Measurements from ENCODE around the gene KLHL17. TPM values are rescaled to one million over a fixed set of nuclear protein-coding genes. Genes with fewer than 3 reads are reported as not detected.

The KLHL17 gene
- total and polyA plus RNA-seq, 9 of the 15 experiments (the other 6 are each of a cell fraction or from before 2014, with no cell fraction given): 0.14 to 84.8 (median 13.0) TPM

GRCh38 chr1:958823-959730 is 1.3 kb upstream of the KLHL17 start, which contains the start of gene NOC2L (continued):
- TF ChIP-seq THRA (IDR thresholded peaks at IDR 0.05) (no peak), XRCC4 (IDR thresholded peaks at IDR 0.05; ENCODE audit: extremely low read depth, insufficient read depth, insufficient read length) (no peak), ZBTB7A (IDR thresholded peaks at IDR 0.05; ENCODE audit: borderline replicate concordance, control insufficient read depth, low read depth, low read length) (peak; percentile 45; the same call in 1 of the 2 replicates), ZNF644 (tag; IDR thresholded peaks at IDR 0.05; ENCODE audit: low read depth) (no peak), FOXJ3 (CRISPR knock-in tag; IDR thresholded peaks at IDR 0.05) (no peak), TEAD1 (CRISPR knock-in tag; IDR thresholded peaks at IDR 0.05) (peak in 1 of 2 experiments; percentile 68; a peak in 1 of 4 replicates), KDM5B (IDR thresholded peaks at IDR 0.05; ENCODE audit: insufficient replicate concordance, low read depth, low read length) (peak; percentile 87), FOXK1 (CRISPR knock-in tag; IDR thresholded peaks at IDR 0.05; ENCODE audit: borderline replicate concordance) (0 out of 2 replicates have a peak, but pooled peaks have one; percentile 48), EP300 (IDR thresholded peaks at IDR 0.05; ENCODE audit: low read length) (no peak), ZNF253 (CRISPR knock-in tag; conservative IDR thresholded peaks at IDR 0.05) (no peak), HNRNPLL (IDR thresholded peaks at IDR 0.05; ENCODE audit: low read depth, low read length, poor library complexity, severe bottlenecking) (no peak), MXD1 (CRISPR knock-in tag; IDR thresholded peaks at IDR 0.05; ENCODE audit: borderline replicate concordance, poor library complexity, severe bottlenecking) (peak; percentile 71), GMEB1 (CRISPR knock-in tag; IDR thresholded peaks at IDR 0.05) (0 out of 2 replicates have a peak, but pooled peaks have one; percentile 40), ETV1 (tag; conservative IDR thresholded peaks at IDR 0.05; ENCODE audit: low read depth) (peak; percentile 71), TBP (optimal IDR thresholded peaks at IDR 0.05; ENCODE audit: low read depth, low read length) (peak; percentile 74), AFF1 (IDR thresholded peaks at IDR 0.05; ENCODE audit: low read depth in 1 of 2, partially characterized antibody in 2 of 2) (peak in 1 of 2 experiments; percentile 65)
